ENCODE measurements around the gene ILKAP.
"Not testable (repeated sequence)": the region's sequence is repeated elsewhere in the genome, so short reads cannot be mapped to it uniquely, and the experiment has no call there.

ILKAP gene

GRCh38 chr2:238187618-238188548, 15.6 kb downstream of the ILKAP start:
- no peak for DNase-seq (ENCODE audit: low spot score)

GRCh38 chr2:238183821-238184220, 19.7 kb downstream of the ILKAP start:
- DNase-seq (ENCODE audit: low spot score) = no peak

GRCh38 chr2:238182362-238182761, 21.1 kb downstream of the ILKAP start:
- DNase-seq (ENCODE audit: low spot score) = no peak

GRCh38 chr2:238180554-238180953, 22.9 kb downstream of the ILKAP start:
- no peak for DNase-seq (ENCODE audit: low spot score)

GRCh38 chr2:238176613-238177012, 26.9 kb downstream of the ILKAP start:
- no peak for DNase-seq (ENCODE audit: low spot score)

- no peak for DNase-seq (ENCODE audit: low spot score)
Measured at GRCh38 chr2:238174701-238175100, 28.8 kb downstream of the ILKAP start.

GRCh38 chr2:238174291-238174690, 29.2 kb downstream of the ILKAP start:
- no peak for DNase-seq (ENCODE audit: low spot score)

GRCh38 chr2:238173692-238174091, 29.8 kb downstream of the ILKAP start:
- DNase-seq (ENCODE audit: low spot score) = no peak

GRCh38 chr2:238172439-238172838, 31.1 kb downstream of the ILKAP start:
- DNase-seq (ENCODE audit: low spot score) = no peak

GRCh38 chr2:238171575-238172187, 31.8 kb downstream of the ILKAP start:
- no peak for DNase-seq (ENCODE audit: low spot score)

GRCh38 chr2:238171072-238171431, 32.4 kb downstream of the ILKAP start:
- not testable (repeated sequence) for DNase-seq (ENCODE audit: low spot score)

- DNase-seq (ENCODE audit: low spot score) = no peak
Measured at GRCh38 chr2:238170386-238171071, 33.0 kb downstream of the ILKAP start.

GRCh38 chr2:238169708-238170251, 33.7 kb downstream of the ILKAP start:
- DNase-seq (ENCODE audit: low spot score) = peak; percentile 92

- peak; percentile 73 for DNase-seq (ENCODE audit: low spot score)
Measured at GRCh38 chr2:238169048-238169707, 34.3 kb downstream of the ILKAP start.

- no peak for DNase-seq (ENCODE audit: low spot score)
Measured at GRCh38 chr2:238168196-238169047, 35.1 kb downstream of the ILKAP start.

GRCh38 chr2:238167761-238168160, 35.7 kb downstream of the ILKAP start:
- no peak for DNase-seq (ENCODE audit: low spot score)

GRCh38 chr2:238167344-238167715, 36.2 kb downstream of the ILKAP start:
- DNase-seq (ENCODE audit: low spot score) = no peak

- DNase-seq (ENCODE audit: low spot score) = no peak
Measured at GRCh38 chr2:238166391-238167343, 36.8 kb downstream of the ILKAP start.

- no peak for DNase-seq (ENCODE audit: low spot score)
Measured at GRCh38 chr2:238165288-238165921, 38.1 kb downstream of the ILKAP start.
